GM12878 (cell line): ENCODE measurements around the gene CACUL1. TPM values are rescaled to one million over a fixed set of nuclear protein-coding genes. Genes with fewer than 3 reads are reported as not detected.

Experiments used
- ATAC-seq: fragments of 200-7000 bp; cut with Tn5 transposase; 3 replicates; pipeline ENCODE4 v1.9.1; 2020; ENCODE audit warnings: mild to moderate bottlenecking, moderate library complexity
- BruUV-seq: library from RNA; stranded (reverse); fragments of 400-500 nt; replicated peaks from 2 replicates; lab custom pipeline; 2021; lab: Mats Ljungman, UMichigan
- CTCF ChIA-PET: fragments of 300-600 bp; sonication (Branson Sonifier 250); formaldehyde crosslinking; extraction: SDS; loops from one replicate; lab custom pipeline; 2021; ENCODE audit warnings: inconsistent platforms; lab: Yijun Ruan, JAX
- POLR2A ChIA-PET: fragments of 350-600 bp; formaldehyde crosslinking; extraction: SDS; loops from one replicate; lab custom pipeline; 2021; ENCODE audit warnings: inconsistent platforms; lab: Charles Lee
- RAD21 ChIA-PET: fragments of 300-600 bp; sonication (Branson Sonifier 250); formaldehyde crosslinking; loops from one replicate; lab custom pipeline; 2023; ENCODE audit warnings: antibody characterized with exemption; ENCODE audit not compliant: unreplicated experiment; lab: Charles Lee
- SMC1A ChIA-PET: fragments of 300-600 bp; sonication (Branson Sonifier 250); formaldehyde crosslinking; loops from one replicate; lab custom pipeline; 2023; ENCODE audit not compliant: unreplicated experiment, uncharacterized antibody; lab: Charles Lee
- DNase-seq: peaks from one replicate; pipeline ENCODE4 v3.0.0-alpha.2; 2011; ENCODE audit warnings: low read depth, low spot score
- FAIRE-seq: peaks from 3 replicates; lab custom pipeline; 2011; peaks lifted over from hg19 to GRCh38; lab: Jason Lieb, UNC
- H2AFZ ChIP-seq: 2 replicates; pipeline ENCODE4 v1.6.0; 2011; ENCODE audit warnings: low read depth, low read length, control low read depth; ENCODE audit not compliant: control insufficient read depth
- H3K27ac ChIP-seq: 2 replicates; pipeline ENCODE4 v1.5.1; 2011; ENCODE audit warnings: control low read depth; ENCODE audit not compliant: control insufficient read depth, insufficient read depth
- H3K27me3 ChIP-seq, 2 experiments: replicated peaks in 1 of 2; 2 replicates each; pipeline versions ENCODE4 v1.6.0 to v1.6.1; 2011; ENCODE audit warnings: low read length in 1 of 2; ENCODE audit not compliant: control insufficient read depth in 2 of 2, insufficient read depth in 2 of 2
- H3K36me3 ChIP-seq, 2 experiments: 2 replicates each; pipeline ENCODE4 v1.5.1; 2011; ENCODE audit warnings: low read length in 1 of 2; ENCODE audit not compliant: control insufficient read depth in 2 of 2, insufficient read depth in 2 of 2
- H3K4me1 ChIP-seq: 2 replicates; pipeline ENCODE4 v1.6.1; 2011; ENCODE audit warnings: mild to moderate bottlenecking, low read length, moderate library complexity, mixed read lengths; ENCODE audit not compliant: control insufficient read depth, insufficient read depth
- H3K4me2 ChIP-seq: 2 replicates; pipeline ENCODE4 v1.6.0; 2011; ENCODE audit warnings: control low read depth; ENCODE audit not compliant: control insufficient read depth, insufficient read depth
- H3K4me3 ChIP-seq: fragments of 200-600 bp; sonication (generic); 2 replicates; pipeline ENCODE4 v1.5.1; 2016
- H3K79me2 ChIP-seq: 2 replicates; pipeline ENCODE4 v1.6.0; 2011; ENCODE audit warnings: low read length; ENCODE audit not compliant: control insufficient read depth, insufficient read depth
- H3K9ac ChIP-seq: 2 replicates; pipeline ENCODE4 v1.8.0; 2011; ENCODE audit warnings: low read length, control low read depth, mixed read lengths; ENCODE audit not compliant: control insufficient read depth, insufficient read depth
- H3K9me3 ChIP-seq: replicated peaks from 3 replicates; pipeline ENCODE4 v1.5.1; 2011; ENCODE audit warnings: mild to moderate bottlenecking, low read length; ENCODE audit not compliant: control insufficient read depth, insufficient read depth
- H4K20me1 ChIP-seq: 2 replicates; pipeline ENCODE4 v1.6.0; 2011; ENCODE audit not compliant: control insufficient read depth, insufficient read depth
- ATF3 ChIP-seq: IDR thresholded peaks from 2 replicates; pipeline ENCODE4 v1.6.1; 2011; ENCODE audit warnings: low read depth, mild to moderate bottlenecking, low read length, moderate library complexity, borderline replicate concordance; ENCODE audit errors: extremely low read depth
- BACH1 ChIP-seq: fragments of 450-650 bp; IDR thresholded peaks from 2 replicates; pipeline ENCODE4 v1.6.1; 2017; ENCODE audit warnings: mild to moderate bottlenecking, borderline replicate concordance
- CBX3 ChIP-seq: fragments of 200-600 bp; sonication (generic); IDR thresholded peaks from 2 replicates; pipeline ENCODE4 v1.6.1; 2016; ENCODE audit warnings: low read depth, borderline replicate concordance
- CHD1 ChIP-seq: IDR thresholded peaks from 2 replicates; pipeline ENCODE4 v1.6.1; 2012; ENCODE audit warnings: low read depth, low read length, improper control_type of control experiment
- ESRRA ChIP-seq: IDR thresholded peaks from 2 replicates; pipeline ENCODE4 v1.6.1; 2012; ENCODE audit warnings: mild to moderate bottlenecking, low read length, improper control_type of control experiment
- HDAC6 ChIP-seq: fragments of 200-600 bp; sonication (generic); IDR thresholded peaks from one replicate; pipeline ENCODE4 v1.8.0; 2017; ENCODE audit warnings: antibody characterized with exemption; ENCODE audit not compliant: unreplicated experiment
- IKZF1 ChIP-seq: fragments of 450-650 bp; conservative IDR thresholded peaks from 2 replicates; pipeline ENCODE4 v1.6.1; 2017; ENCODE audit warnings: antibody characterized with exemption, mild to moderate bottlenecking
- NFXL1 ChIP-seq: fragments of 450-650 bp; IDR thresholded peaks from 2 replicates; pipeline ENCODE4 v1.6.1; 2017; ENCODE audit warnings: antibody characterized with exemption, mild to moderate bottlenecking, borderline replicate concordance
- NR2C2 ChIP-seq: IDR thresholded peaks from 2 replicates; pipeline ENCODE4 v1.6.1; 2011; ENCODE audit warnings: borderline replicate concordance, low read depth; ENCODE audit not compliant: control insufficient read depth, insufficient read length
- SIX5 ChIP-seq: IDR thresholded peaks from 2 replicates; pipeline ENCODE4 v1.6.1; 2011; ENCODE audit warnings: mild to moderate bottlenecking, low read depth, low read length, moderate library complexity; ENCODE audit not compliant: severe bottlenecking
- SMC3 ChIP-seq: IDR thresholded peaks from 2 replicates; pipeline ENCODE4 v1.6.1; 2011; ENCODE audit warnings: low read length, improper control_type of control experiment, borderline replicate concordance
- STAT1 ChIP-seq: fragments of 450-650 bp; conservative IDR thresholded peaks from 2 replicates; pipeline ENCODE4 v1.6.1; 2014; ENCODE audit warnings: antibody characterized with exemption, mild to moderate bottlenecking
- ZBTB40 ChIP-seq: fragments of 450-650 bp; IDR thresholded peaks from 2 replicates; pipeline ENCODE4 v1.6.1; 2016; ENCODE audit warnings: mild to moderate bottlenecking, moderate library complexity, borderline replicate concordance
- ZNF207 ChIP-seq: fragments of 450-650 bp; IDR thresholded peaks from 2 replicates; pipeline ENCODE4 v1.6.1; 2014; ENCODE audit warnings: antibody characterized with exemption, mild to moderate bottlenecking, borderline replicate concordance
- ZNF217 ChIP-seq: fragments of 450-650 bp; IDR thresholded peaks from 2 replicates; pipeline ENCODE4 v1.6.1; 2017; ENCODE audit warnings: antibody characterized with exemption, mild to moderate bottlenecking
- WGBS: methylation state at CpG from one replicate; pipeline ENCODE4 v1.1.6; 2016; ENCODE audit warnings: low lambda C conversion rate; ENCODE audit not compliant: insufficient replicate concordance, insufficient coverage; ENCODE audit errors: missing lambda C conversion rate; 5-methylcytosine and 5-hydroxymethylcytosine counted together
- in situ Hi-C: fragments of 300-500 bp; cut with MboI; formaldehyde crosslinking; loops from 9 replicates; pipeline ENCODE4 v1.14.3; 2018; ENCODE audit warnings: mixed read lengths
- intact Hi-C: fragments of 100-400 bp; cut with micrococcal nuclease; formaldehyde crosslinking; loops from one replicate; pipeline ENCODE4 v1.14.2; 2022; ENCODE audit not compliant: unreplicated experiment
- polyA plus RNA-seq, 11 experiments: library from polyadenylated mRNA; depleted of rRNA in 4 of 11; unstranded in 6 of 11; stranded (reverse) in 5 of 11; fragments of >200 nt; fragmentation: Nextera tagmentation in 4 of 11; fragmentation: Illumina TruSeq in 1 of 11; extraction: Ambion mirVana in 4 of 11; extraction: Trizol in 1 of 11; gene quantifications; 1 replicate in 1 of 11; 2 replicates in 10 of 11; pipeline versions ENCODE4 v1.2.1 to v1.2.3, GENCODE V29; 2011 to 2016; ENCODE audit warnings: inconsistent platforms in 2 of 11, missing spikeins in 2 of 11, low read depth in 1 of 11
- total RNA-seq, 4 experiments: library from RNA; depleted of rRNA in 3 of 4; stranded (reverse); fragments of >200 nt in 3 of 4; fragmentation: Illumina TruSeq in 1 of 4; extraction: Trizol in 1 of 4; gene quantifications; 2 replicates each; pipeline versions ENCODE4 v1.2.1 to v1.2.3, GENCODE V29; 2013 to 2021

The CACUL1 gene
- total and polyA plus RNA-seq, 10 of the 15 experiments (the other 5 are each of a cell fraction or from before 2014, with no cell fraction given): 7.4 to 23.2 (median 13.0) TPM

GRCh38 chr10:118742782-118743181 is 12.0 kb downstream of the CACUL1 start:
- RAD21 ChIA-PET: no interaction called here
- peaks cover 44% of the 10 kb centered on the region for H3K79me2 ChIP-seq
- H3K4me2 ChIP-seq: no peak overlapping the region

More at GRCh38 chr10:118742782-118743181, 12.0 kb downstream of the CACUL1 start:
- Histone ChIP-seq H3K27me3 (no peaks in the 10 kb centered on the region), H4K20me1 (no peaks in the 10 kb centered on the region), H3K9ac (no peak overlapping the region), H3K4me1 (no peaks in the 10 kb centered on the region), H3K36me3 (no peaks in the 10 kb centered on the region; a peak in 1 of 4 replicates), H2AFZ (no peak overlapping the region), H3K4me3 (no peak overlapping the region), H3K27ac (no peak overlapping the region), H3K9me3 (no peaks in the 10 kb centered on the region)
- TF ChIP-seq CHD1 (no peak), ZNF207 (no peak), ZNF217 (no peak), ZBTB40 (no peak), NFXL1 (no peak), ESRRA (no peak), CBX3 (no peak), BACH1 (no peak), SIX5 (no peak), ATF3 (no peak), STAT1 (no peak), SMC3 (no peak), IKZF1 (no peak), HDAC6 (no peak), NR2C2 (no peak)
- CTCF ChIA-PET: no interaction called here
- 100% methylated on average over 1 of the region's 1 CpG for whole genome bisulfite sequencing
- in situ Hi-C loops (no loop called here), intact Hi-C loops (no loop called here)
- no peak for ATAC-seq
- BruUV-seq: no TSS peak
- no peak for FAIRE-seq
- SMC1A ChIA-PET: interaction anchor here (2.0 kb wide), 1 partner anchor 12 kb away, joined by 6 read pairs; the partner anchor contains the start of gene CACUL1
- DNase-seq: no peak
- POLR2A ChIA-PET: no interaction called here
